Fibroblast of lung (primary cell): Measurements from ENCODE around the gene DDX51. TPM values are rescaled to one million over a fixed set of nuclear protein-coding genes. Genes with fewer than 3 reads are reported as not detected.

Experiments used
- DNase-seq, 2 donors: peaks; one replicate each; pipeline versions ENCODE4 v3.0.0 to v3.0.0-alpha.2; 2010; ENCODE audit warnings: low read depth in 2 of 2
- H2AFZ ChIP-seq: 2 replicates; pipeline ENCODE4 v1.5.1; 2012; ENCODE audit warnings: low read length, control low read depth, inconsistent platforms
- H3K27ac ChIP-seq: 2 replicates; pipeline ENCODE4 v1.5.1; 2011; ENCODE audit warnings: low read length, control low read depth; ENCODE audit not compliant: insufficient read depth
- H3K27me3 ChIP-seq: 2 replicates; pipeline ENCODE4 v1.5.1; 2011; ENCODE audit warnings: mild to moderate bottlenecking, low read length; ENCODE audit not compliant: control insufficient read depth, insufficient read depth
- H3K36me3 ChIP-seq: 2 replicates; pipeline ENCODE4 v1.5.1; 2011; ENCODE audit warnings: low read length; ENCODE audit not compliant: control insufficient read depth, insufficient read depth
- H3K4me1 ChIP-seq: 2 replicates; pipeline ENCODE4 v1.5.1; 2011; ENCODE audit warnings: low read length; ENCODE audit not compliant: control insufficient read depth, insufficient read depth; ENCODE audit errors: extremely low read depth
- H3K4me2 ChIP-seq: 2 replicates; pipeline ENCODE4 v1.5.1; 2011; ENCODE audit warnings: low read length, control low read depth; ENCODE audit not compliant: insufficient read depth; ENCODE audit errors: extremely low read depth
- H3K4me3 ChIP-seq, 4 experiments: fragments of 200-600 bp in 1 of 4; sonication (generic) in 1 of 4; replicated peaks in 1 of 4; 2 replicates each; pipeline ENCODE4 v1.5.1; 2011 to 2016; ENCODE audit warnings: low read length in 4 of 4, low read depth in 3 of 4, mild to moderate bottlenecking in 3 of 4, control low read depth in 2 of 4, inconsistent platforms in 1 of 4, mixed read lengths in 1 of 4; ENCODE audit not compliant: insufficient read depth in 1 of 4; ENCODE audit errors: control extremely low read depth in 1 of 4
- H3K79me2 ChIP-seq: 2 replicates; pipeline ENCODE4 v1.5.1; 2012; ENCODE audit warnings: mild to moderate bottlenecking, low read length, inconsistent platforms; ENCODE audit not compliant: control insufficient read depth, insufficient read depth
- H3K9ac ChIP-seq: 2 replicates; pipeline ENCODE4 v1.5.1; 2011; ENCODE audit warnings: mild to moderate bottlenecking, low read length, control low read depth; ENCODE audit not compliant: insufficient read depth
- H3K9me3 ChIP-seq: 2 replicates; pipeline ENCODE4 v1.5.1; 2012; ENCODE audit warnings: low read depth, low read length; ENCODE audit not compliant: control insufficient read depth, insufficient read depth
- H4K20me1 ChIP-seq: 2 replicates; pipeline ENCODE4 v1.5.1; 2011; ENCODE audit warnings: low read length; ENCODE audit not compliant: control insufficient read depth, insufficient read depth; ENCODE audit errors: extremely low read depth
- CTCF ChIP-seq, 2 donors: IDR thresholded peaks in 1 of 2; conservative IDR thresholded peaks in 1 of 2; 1 replicate in 1 of 2; 2 replicates in 1 of 2; pipeline ENCODE4 v1.5.1; 2011 to 2012; ENCODE audit warnings: low read length in 2 of 2, control low read depth in 1 of 2, inconsistent platforms in 1 of 2, low read depth in 1 of 2, mild to moderate bottlenecking in 1 of 2
- EZH2 ChIP-seq: IDR thresholded peaks from 2 replicates; pipeline ENCODE4 v1.5.1; 2012; ENCODE audit warnings: low read length, control low read depth, mild to moderate bottlenecking; ENCODE audit errors: missing control alignments
- polyA plus RNA-seq, 2 donors: library from polyadenylated mRNA; depleted of rRNA in 1 of 2; stranded (reverse) in 1 of 2; unstranded in 1 of 2; fragments of >200 nt; gene quantifications; 2 replicates each; pipeline ENCODE4 v1.2.1, GENCODE V29; 2011 to 2012; ENCODE audit warnings: missing spikeins in 1 of 2
- total RNA-seq: library from RNA; depleted of rRNA; stranded (reverse); fragments of >200 nt; gene quantifications from 2 replicates; pipeline ENCODE4 v1.2.1, GENCODE V29; 2014

DDX51 gene
- total and polyA plus RNA-seq, 2 donors (not counting 1 experiment from before 2014, with no cell fraction given), result 3.7 to 7.4 TPM

- Histone ChIP-seq H2AFZ (no peak overlapping the region), H3K27me3 (peaks cover 5% of the 10 kb centered on the region), H3K4me1 (peaks cover 4% of the 10 kb centered on the region), H3K9me3 (no peaks in the 10 kb centered on the region), H3K9ac (no peak overlapping the region), H3K79me2 (no peaks in the 10 kb centered on the region), H3K27ac (no peak overlapping the region), H3K36me3 (no peaks in the 10 kb centered on the region), H3K4me2 (no peak overlapping the region), H3K4me3 (no peak overlapping the region), H4K20me1 (no peaks in the 10 kb centered on the region)
- TF ChIP-seq CTCF (conservative IDR thresholded peaks at IDR 0.05 in 1 of 2, IDR thresholded peaks at IDR 0.05 in 1 of 2; ENCODE audit: low read depth in 1 of 2, low read length in 2 of 2) (no peak), EZH2 (no peak)
- DNase-seq, result no peak
Measured at GRCh38 chr12:132167611-132168310, 23.6 kb upstream of the DDX51 start.

GRCh38 chr12:132166801-132167591 is 22.9 kb upstream of the DDX51 start:
- H2AFZ ChIP-seq, result no peak overlapping the region
- no peak overlapping the region for H3K27ac ChIP-seq
- H3K4me2 ChIP-seq, result no peak overlapping the region
- H3K79me2 ChIP-seq, result no peaks in the 10 kb centered on the region
- no peak overlapping the region for H3K9ac ChIP-seq
- peaks cover 2% of the 10 kb centered on the region for H3K27me3 ChIP-seq
- peaks cover 8% of the 10 kb centered on the region for H3K4me1 ChIP-seq
- no peaks in the 10 kb centered on the region for H3K9me3 ChIP-seq
- no peak overlapping the region for H3K4me3 ChIP-seq
- TF ChIP-seq CTCF (conservative IDR thresholded peaks at IDR 0.05 in 1 of 2, IDR thresholded peaks at IDR 0.05 in 1 of 2; ENCODE audit: low read depth in 1 of 2, low read length in 2 of 2) (no peak), EZH2 (no peak)
- DNase-seq, result no peak
- H3K36me3 ChIP-seq, result no peaks in the 10 kb centered on the region
- H4K20me1 ChIP-seq, result no peaks in the 10 kb centered on the region

DNA sequence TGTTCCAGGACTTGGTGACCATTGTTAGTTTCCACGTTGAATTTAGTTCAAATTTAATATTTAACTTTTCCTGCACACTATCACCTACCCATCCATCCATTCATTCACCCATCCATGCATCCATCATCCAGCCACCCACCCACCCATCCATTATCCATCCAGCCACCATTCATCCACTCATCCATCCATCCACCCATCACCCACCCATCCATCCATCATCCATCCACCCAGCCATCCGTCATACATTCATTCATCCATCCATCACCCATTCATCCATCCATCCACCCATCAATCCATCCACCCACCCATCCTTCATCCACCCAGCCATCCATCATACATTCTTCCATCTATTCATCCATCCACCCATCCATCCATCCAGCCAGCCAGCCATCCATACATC is 22.0 kb upstream of the DDX51 start:
- no peaks in the 10 kb centered on the region for H3K27me3 ChIP-seq
- no peaks in the 10 kb centered on the region for H3K36me3 ChIP-seq
- H3K9ac ChIP-seq, result no peak overlapping the region
- H3K4me1 ChIP-seq, result peaks cover 9% of the 10 kb centered on the region
- no peak overlapping the region for H2AFZ ChIP-seq
- H3K9me3 ChIP-seq, result no peaks in the 10 kb centered on the region
- no peak for TF ChIP-seq EZH2
- TF ChIP-seq CTCF (conservative IDR thresholded peaks at IDR 0.05 in 1 of 2, IDR thresholded peaks at IDR 0.05 in 1 of 2; ENCODE audit: low read depth in 1 of 2, low read length in 2 of 2), result no peak
- H3K27ac ChIP-seq, result no peak overlapping the region
- no peak for DNase-seq
- no peaks in the 10 kb centered on the region for H4K20me1 ChIP-seq
- H3K4me3 ChIP-seq, result no peak overlapping the region
- H3K4me2 ChIP-seq, result no peak overlapping the region
- H3K79me2 ChIP-seq, result no peaks in the 10 kb centered on the region
